Caco-2 (cell line): ENCODE results near the gene SDHB. TPM values are rescaled to one million over a fixed set of nuclear protein-coding genes. Genes with fewer than 3 reads are reported as not detected.

ENCODE experiments used
- BruUV-seq: library from RNA; stranded (reverse); fragments of 400-500 nt; replicated peaks from 2 replicates; lab custom pipeline; 2021; lab: Mats Ljungman, UMichigan
- CTCF ChIA-PET: fragments of 300-600 bp; sonication (Branson Sonifier 250); formaldehyde crosslinking; loops from one replicate; lab custom pipeline; 2022; ENCODE audit warnings: antibody characterized with exemption; lab: Charles Lee
- POLR2A ChIA-PET: fragments of 300-600 bp; sonication (Branson Sonifier 250); formaldehyde crosslinking; loops from one replicate; lab custom pipeline; 2022; ENCODE audit warnings: antibody characterized with exemption; lab: Charles Lee
- DNase-seq, 2 experiments: peaks; one replicate each; pipeline versions ENCODE4 v3.0.0 to v3.0.0-alpha.2; 2020 to 2022
- H3K27me3 ChIP-seq: replicated peaks from 2 replicates; pipeline ENCODE4 v1.6.0; 2011; ENCODE audit warnings: low read length; ENCODE audit not compliant: control insufficient read depth, insufficient read depth
- H3K36me3 ChIP-seq: 2 replicates; pipeline ENCODE4 v1.5.1; 2011; ENCODE audit warnings: low read length; ENCODE audit not compliant: control insufficient read depth, insufficient read depth
- H3K4me1 ChIP-seq: fragments of 250-450 bp; sonication (Bioruptor Pico); 2 replicates; pipeline ENCODE4 v1.5.1; 2020; ENCODE audit warnings: mild to moderate bottlenecking
- H3K4me3 ChIP-seq: 2 replicates; pipeline ENCODE4 v1.5.1; 2011; ENCODE audit warnings: low read depth, mild to moderate bottlenecking, control low read depth, low read length
- H3K9me3 ChIP-seq: fragments of 250-450 bp; sonication (Bioruptor Pico); 2 replicates; pipeline ENCODE4 v1.5.1; 2020; ENCODE audit warnings: mild to moderate bottlenecking, moderate library complexity
- H3K27ac Mint-ChIP-seq: one replicate; pipeline ENCODE4 v1.8.0; 2022; ENCODE audit warnings: mixed read lengths; ENCODE audit not compliant: unreplicated experiment
- H3K27me3 Mint-ChIP-seq: one replicate; pipeline ENCODE4 v1.8.0; 2022; ENCODE audit warnings: mixed read lengths; ENCODE audit not compliant: insufficient read depth, unreplicated experiment
- H3K36me3 Mint-ChIP-seq: one replicate; pipeline ENCODE4 v1.8.0; 2022; ENCODE audit warnings: mild to moderate bottlenecking, mixed read lengths; ENCODE audit not compliant: insufficient read depth, unreplicated experiment
- H3K4me1 Mint-ChIP-seq: one replicate; pipeline ENCODE4 v1.8.0; 2022; ENCODE audit warnings: low read depth, mixed read lengths; ENCODE audit not compliant: unreplicated experiment
- H3K4me3 Mint-ChIP-seq: one replicate; pipeline ENCODE4 v1.8.0; 2022; ENCODE audit warnings: mild to moderate bottlenecking, moderate library complexity, mixed read lengths; ENCODE audit not compliant: unreplicated experiment
- H3K9me3 Mint-ChIP-seq: one replicate; pipeline ENCODE4 v1.8.0; 2022; ENCODE audit warnings: mixed read lengths; ENCODE audit not compliant: unreplicated experiment
- intact Hi-C: fragments of 100-400 bp; cut with micrococcal nuclease; formaldehyde crosslinking; loops from one replicate; pipeline ENCODE4 v1.10.0; 2022; ENCODE audit not compliant: unreplicated experiment
- total RNA-seq: library from RNA; stranded (reverse); gene quantifications from 2 replicates; pipeline ENCODE4 v1.2.3, GENCODE V29; 2022
- TF ChIP-seq, protein P1 (sequence below), 2 experiments: fragments of 200-600 bp in 1 of 2; IDR thresholded peaks; 1 replicate in 1 of 2; 2 replicates in 1 of 2; pipeline versions ENCODE4 v1.5.1 to v1.8.0; 2011 to 2022; ENCODE audit warnings: antibody characterized with exemption in 1 of 2, control low read depth in 1 of 2, inconsistent platforms in 1 of 2, low read depth in 1 of 2, low read length in 1 of 2, mild to moderate bottlenecking in 1 of 2, moderate library complexity in 1 of 2; ENCODE audit not compliant: insufficient read depth in 1 of 2, severe bottlenecking in 1 of 2, unreplicated experiment in 1 of 2

SDHB gene
- total RNA-seq, 1 experiment from 2014 or later: 91.5 TPM

GRCh38 chr1:16978139-16978538, 75.7 kb downstream of the SDHB start:
- H3K4me1 ChIP-seq: no peaks in the 10 kb centered on the region
- Mint-ChIP-seq H3K36me3 (no peaks in the 10 kb centered on the region), H3K9me3 (no peaks in the 10 kb centered on the region), H3K27ac (no peak overlapping the region), H3K27me3 (no peaks in the 10 kb centered on the region), H3K4me3 (no peak overlapping the region), H3K4me1 (peaks cover 10% of the 10 kb centered on the region)
- POLR2A ChIA-PET: no interaction called here
- H3K4me3 ChIP-seq: no peak overlapping the region
- TF ChIP-seq, protein P1, sequence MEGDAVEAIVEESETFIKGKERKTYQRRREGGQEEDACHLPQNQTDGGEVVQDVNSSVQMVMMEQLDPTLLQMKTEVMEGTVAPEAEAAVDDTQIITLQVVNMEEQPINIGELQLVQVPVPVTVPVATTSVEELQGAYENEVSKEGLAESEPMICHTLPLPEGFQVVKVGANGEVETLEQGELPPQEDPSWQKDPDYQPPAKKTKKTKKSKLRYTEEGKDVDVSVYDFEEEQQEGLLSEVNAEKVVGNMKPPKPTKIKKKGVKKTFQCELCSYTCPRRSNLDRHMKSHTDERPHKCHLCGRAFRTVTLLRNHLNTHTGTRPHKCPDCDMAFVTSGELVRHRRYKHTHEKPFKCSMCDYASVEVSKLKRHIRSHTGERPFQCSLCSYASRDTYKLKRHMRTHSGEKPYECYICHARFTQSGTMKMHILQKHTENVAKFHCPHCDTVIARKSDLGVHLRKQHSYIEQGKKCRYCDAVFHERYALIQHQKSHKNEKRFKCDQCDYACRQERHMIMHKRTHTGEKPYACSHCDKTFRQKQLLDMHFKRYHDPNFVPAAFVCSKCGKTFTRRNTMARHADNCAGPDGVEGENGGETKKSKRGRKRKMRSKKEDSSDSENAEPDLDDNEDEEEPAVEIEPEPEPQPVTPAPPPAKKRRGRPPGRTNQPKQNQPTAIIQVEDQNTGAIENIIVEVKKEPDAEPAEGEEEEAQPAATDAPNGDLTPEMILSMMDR (IDR thresholded peaks at IDR 0.05; ENCODE audit: insufficient read depth in 1 of 2, low read depth in 1 of 2, low read length in 1 of 2, severe bottlenecking in 1 of 2, unreplicated experiment in 1 of 2): no peak
- H3K27me3 ChIP-seq: no peaks in the 10 kb centered on the region
- BruUV-seq: no TSS peak
- no peaks in the 10 kb centered on the region for H3K36me3 ChIP-seq
- CTCF ChIA-PET: no interaction called here
- no peak for DNase-seq
- intact Hi-C loops: no loop called here
- H3K9me3 ChIP-seq: no peaks in the 10 kb centered on the region

GRCh38 chr1:16977377-16977776, 76.5 kb downstream of the SDHB start:
- intact Hi-C loops: no loop called here
- TF ChIP-seq, protein P1 (IDR thresholded peaks at IDR 0.05; ENCODE audit: insufficient read depth in 1 of 2, low read depth in 1 of 2, low read length in 1 of 2, severe bottlenecking in 1 of 2, unreplicated experiment in 1 of 2): no peak
- ChIA-PET CTCF (no interaction called here), POLR2A (no interaction called here)
- H3K27me3 ChIP-seq: no peaks in the 10 kb centered on the region
- H3K9me3 ChIP-seq: no peaks in the 10 kb centered on the region
- no peak overlapping the region for H3K4me3 ChIP-seq
- peaks cover 8% of the 10 kb centered on the region for H3K4me1 Mint-ChIP-seq
- H3K36me3 Mint-ChIP-seq: no peaks in the 10 kb centered on the region
- H3K4me1 ChIP-seq: no peaks in the 10 kb centered on the region
- H3K36me3 ChIP-seq: no peaks in the 10 kb centered on the region
- BruUV-seq: no TSS peak
- H3K9me3 Mint-ChIP-seq: no peaks in the 10 kb centered on the region
- no peak for DNase-seq
- H3K27ac Mint-ChIP-seq: no peak overlapping the region
- no peaks in the 10 kb centered on the region for H3K27me3 Mint-ChIP-seq
- no peak overlapping the region for H3K4me3 Mint-ChIP-seq

- H3K9me3 ChIP-seq: no peaks in the 10 kb centered on the region
- BruUV-seq: no TSS peak
- H3K27me3 Mint-ChIP-seq: no peaks in the 10 kb centered on the region
- no peaks in the 10 kb centered on the region for H3K9me3 Mint-ChIP-seq
- H3K36me3 ChIP-seq: no peaks in the 10 kb centered on the region
- intact Hi-C loops: no loop called here
- H3K4me1 ChIP-seq: no peaks in the 10 kb centered on the region
- no peaks in the 10 kb centered on the region for H3K27me3 ChIP-seq
- no peaks in the 10 kb centered on the region for H3K36me3 Mint-ChIP-seq
- H3K27ac Mint-ChIP-seq: no peak overlapping the region
- no peak for DNase-seq
- POLR2A ChIA-PET: no interaction called here
- TF ChIP-seq, protein P1 (IDR thresholded peaks at IDR 0.05; ENCODE audit: insufficient read depth in 1 of 2, low read depth in 1 of 2, low read length in 1 of 2, severe bottlenecking in 1 of 2, unreplicated experiment in 1 of 2): no peak
- H3K4me1 Mint-ChIP-seq: peaks cover 8% of the 10 kb centered on the region
- no peak overlapping the region for H3K4me3 ChIP-seq
- CTCF ChIA-PET: interaction anchor here (1.9 kb wide), 1 partner anchor 17 kb away, joined by 4 read pairs; no protein-coding TSS in a partner anchor
- no peak overlapping the region for H3K4me3 Mint-ChIP-seq
Measured at GRCh38 chr1:16976966-16977365, 76.9 kb downstream of the SDHB start.
